Gastroesophageal sphincter (tissue), 4 donors: Measurements from ENCODE around the gene ATP2B2. TPM values are rescaled to one million over a fixed set of nuclear protein-coding genes. Genes with fewer than 3 reads are reported as not detected.

Source experiments
- ATAC-seq: fragments of 150-250 bp; one replicate; pipeline ENCODE4 v1.9.1; 2016; ENCODE audit warnings: mild to moderate bottlenecking, moderate library complexity
- H3K27ac ChIP-seq, 4 donors: fragments of 200-600 bp; sonication (generic) in 3 of 4; 1 replicate in 3 of 4; 2 replicates in 1 of 4; pipeline ENCODE4 v1.5.1; 2016 to 2019
- H3K27me3 ChIP-seq: fragments of 200-600 bp; sonication (generic); one replicate; pipeline ENCODE4 v1.5.1; 2019
- H3K36me3 ChIP-seq, 2 donors: fragments of 200-600 bp; sonication (generic); one replicate each; pipeline ENCODE4 v1.5.1; 2019; ENCODE audit warnings: control low read depth in 1 of 2
- H3K4me1 ChIP-seq, 3 donors: fragments of 200-600 bp; sonication (generic); 1 replicate in 2 of 3; 2 replicates in 1 of 3; pipeline ENCODE4 v1.5.1; 2016 to 2019; ENCODE audit warnings: control low read depth in 2 of 3
- H3K4me3 ChIP-seq, 2 donors: fragments of 200-600 bp; sonication (generic); one replicate each; pipeline ENCODE4 v1.5.1; 2019; ENCODE audit warnings: mild to moderate bottlenecking in 1 of 2, moderate library complexity in 1 of 2
- H3K9me3 ChIP-seq, 3 donors: fragments of 200-600 bp; sonication (generic); one replicate each; pipeline ENCODE4 v1.5.1; 2017 to 2019; ENCODE audit warnings: control low read depth in 2 of 3
- CTCF ChIP-seq, 4 experiments: fragments of 200-600 bp in 2 of 4; fragments of 450-650 bp in 2 of 4; sonication (generic) in 1 of 4; IDR thresholded peaks; one replicate each; pipeline ENCODE4 v1.5.1; 2017 to 2019; ENCODE audit warnings: antibody characterized with exemption in 4 of 4, mild to moderate bottlenecking in 2 of 4, moderate library complexity in 2 of 4
- EP300 ChIP-seq: sonication (generic); formaldehyde crosslinking; IDR thresholded peaks from one replicate; pipeline ENCODE4 v1.6.1; 2017; ENCODE audit warnings: antibody characterized with exemption, mild to moderate bottlenecking
- POLR2A ChIP-seq, 2 donors: fragments of 450-650 bp; IDR thresholded peaks; one replicate each; pipeline ENCODE4 v1.6.1; 2017; ENCODE audit warnings: antibody characterized with exemption in 2 of 2, mild to moderate bottlenecking in 2 of 2, moderate library complexity in 1 of 2
- POLR2AphosphoS5 ChIP-seq: sonication (generic); formaldehyde crosslinking; IDR thresholded peaks from one replicate; pipeline ENCODE4 v1.6.1; 2017; ENCODE audit warnings: antibody characterized with exemption
- WGBS, 2 donors: methylation state at CpG; one replicate each; pipeline ENCODE4 v1.1.5; 2018; ENCODE audit warnings: low coverage in 1 of 2; 5-methylcytosine and 5-hydroxymethylcytosine counted together
- total RNA-seq, 4 donors: library from RNA; depleted of rRNA; stranded (reverse); fragments of >200 nt; gene quantifications; one replicate each; pipeline ENCODE4 v1.1.0, GENCODE V29; 2016

The ATP2B2 gene
- total RNA-seq, 4 donors from 2014 or later = 0.13 to 0.30 (median 0.27) TPM; not detected in 1

- TF ChIP-seq POLR2AphosphoS5 (no peak), EP300 (no peak), POLR2A (IDR thresholded peaks at IDR 0.05) (no peak), CTCF (IDR thresholded peaks at IDR 0.05) (no peak)
- H3K4me1 ChIP-seq = peaks cover 0 to 4% (median 0%) of the 10 kb centered on the region in 3 donors
- peaks cover 0 to 8% (median 0%) of the 10 kb centered on the region in 3 donors for H3K9me3 ChIP-seq
- H3K27me3 ChIP-seq = peaks cover 64% of the 10 kb centered on the region
- 62 to 87% methylated on average over 3 to 7 of the region's 7 CpGs for WGBS, 2 donors
- ATAC-seq = no peak
- H3K36me3 ChIP-seq = no peaks in the 10 kb centered on the region
- no peak overlapping the region for H3K4me3 ChIP-seq
- no peak overlapping the region for H3K27ac ChIP-seq
Measured at GRCh38 chr3:10473581-10474274, 31.7 kb downstream of the ATP2B2 start.

GRCh38 chr3:10472877-10473440 lies 32.4 kb downstream of the ATP2B2 start:
- no peak for TF ChIP-seq POLR2AphosphoS5
- TF ChIP-seq EP300 = no peak
- no peak for TF ChIP-seq POLR2A (IDR thresholded peaks at IDR 0.05)
- Histone ChIP-seq H3K4me1 (peaks cover 0 to 4% (median 0%) of the 10 kb centered on the region in 3 donors), H3K9me3 (no peaks in the 10 kb centered on the region), H3K27ac (no peak overlapping the region), H3K36me3 (no peaks in the 10 kb centered on the region), H3K27me3 (peaks cover 71% of the 10 kb centered on the region), H3K4me3 (no peak overlapping the region)
- no CpG with 5 or more reads among the region's 2 CpGs for WGBS, 2 donors
- ATAC-seq = no peak

- H3K27me3 ChIP-seq = peaks cover 84% of the 10 kb centered on the region
- ATAC-seq = no peak
- TF ChIP-seq EP300 = no peak
- no peak for TF ChIP-seq POLR2A (IDR thresholded peaks at IDR 0.05)
- TF ChIP-seq POLR2AphosphoS5 = no peak
- no peak for TF ChIP-seq CTCF (IDR thresholded peaks at IDR 0.05)
Measured at GRCh38 chr3:10471054-10471688, 34.2 kb downstream of the ATP2B2 start.

DNA sequence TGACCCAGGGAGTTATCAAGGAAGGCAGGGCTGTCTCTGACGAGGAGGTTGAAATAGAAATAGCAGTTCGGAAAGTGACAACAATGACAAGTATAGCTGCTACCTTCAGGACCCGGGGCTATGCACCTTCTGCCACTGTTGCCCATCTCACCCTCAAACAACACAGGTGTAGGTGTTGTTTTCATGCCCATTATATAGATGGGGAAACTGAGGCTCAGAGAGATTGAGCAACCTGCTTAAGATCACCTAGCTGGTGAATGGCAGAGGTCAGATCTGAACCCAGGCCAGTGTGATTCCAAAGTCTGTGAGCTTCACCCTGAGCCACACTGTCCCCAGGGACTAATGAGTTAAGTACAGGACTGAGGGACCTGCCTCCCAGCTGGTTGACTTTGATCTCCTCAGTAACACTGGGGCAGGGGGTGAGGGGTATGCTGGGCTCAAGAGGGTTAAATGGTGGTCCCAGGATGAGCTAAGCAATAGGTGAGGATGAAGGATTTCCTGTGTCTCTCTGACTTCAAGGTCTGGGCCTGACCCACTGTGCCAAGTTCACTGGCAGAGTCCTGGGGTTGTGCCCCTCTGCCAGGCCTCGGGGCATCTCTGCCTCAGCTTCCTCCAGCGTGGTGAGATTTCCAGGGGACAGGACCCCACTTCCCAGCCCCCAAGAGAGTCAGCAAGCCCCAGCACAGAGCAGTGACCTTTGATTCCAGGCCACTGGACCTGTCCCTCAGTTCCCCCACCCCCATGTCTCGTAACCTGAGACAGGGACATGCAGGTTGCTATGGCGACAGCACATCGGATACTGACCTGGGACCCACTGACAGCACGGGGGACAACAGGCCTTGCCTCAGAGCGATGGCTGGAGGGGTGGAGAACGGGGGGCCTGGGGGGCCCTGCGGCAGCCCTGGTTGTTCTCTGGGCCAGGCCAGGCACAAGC lies 35.0 kb downstream of the ATP2B2 start:
- Histone ChIP-seq H3K4me1 (peaks cover 0 to 4% (median 0%) of the 10 kb centered on the region in 3 donors), H3K9me3 (no peaks in the 10 kb centered on the region), H3K4me3 (no peak overlapping the region), H3K27me3 (peaks cover 81% of the 10 kb centered on the region), H3K36me3 (no peaks in the 10 kb centered on the region), H3K27ac (no peak overlapping the region)
- no peak for ATAC-seq
- TF ChIP-seq POLR2AphosphoS5 (no peak), POLR2A (IDR thresholded peaks at IDR 0.05) (no peak), CTCF (IDR thresholded peaks at IDR 0.05) (no peak)
- WGBS, 2 donors = 49 to 60% methylated on average over 1 to 3 of the region's 12 CpGs

More at GRCh38 chr3:10471054-10471688, 34.2 kb downstream of the ATP2B2 start:
- 9 to 10% methylated on average over 7 to 8 of the region's 20 CpGs for WGBS, 2 donors
- no peak overlapping the region for H3K4me3 ChIP-seq
- H3K27ac ChIP-seq = no peak overlapping the region
- H3K9me3 ChIP-seq = no peaks in the 10 kb centered on the region
- peaks cover 0 to 4% (median 0%) of the 10 kb centered on the region in 3 donors for H3K4me1 ChIP-seq
- no peaks in the 10 kb centered on the region for H3K36me3 ChIP-seq
